ENCODE measurements around the gene PRKCA.
A peak's percentile ranks its signal among the peaks of the same experiment; 100 is the strongest.

The PRKCA gene

GRCh38 chr17:66791347-66791746, 488.9 kb downstream of the PRKCA start:
- DNase-seq, result peak; percentile 38

DNA sequence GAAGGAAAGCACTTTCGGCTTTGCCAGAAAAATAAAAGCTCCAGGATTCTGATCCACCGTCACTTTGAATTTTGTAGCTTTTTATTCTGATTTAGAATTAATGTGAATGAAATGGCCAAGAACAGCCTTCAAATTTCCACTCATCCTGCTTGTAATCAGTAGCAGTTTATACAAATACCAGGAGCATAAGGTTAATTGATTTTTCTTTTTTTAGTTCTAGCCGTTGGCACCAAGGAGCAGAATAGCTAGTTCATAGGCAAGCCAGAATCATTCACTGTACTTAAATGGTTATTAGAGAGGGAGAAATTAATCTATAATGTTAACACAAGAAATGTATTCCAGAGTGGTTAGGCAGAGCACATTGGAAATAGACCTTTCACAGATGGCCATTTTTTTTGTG, 491.4 kb downstream of the PRKCA start:
- DNase-seq, result no peak

DNA sequence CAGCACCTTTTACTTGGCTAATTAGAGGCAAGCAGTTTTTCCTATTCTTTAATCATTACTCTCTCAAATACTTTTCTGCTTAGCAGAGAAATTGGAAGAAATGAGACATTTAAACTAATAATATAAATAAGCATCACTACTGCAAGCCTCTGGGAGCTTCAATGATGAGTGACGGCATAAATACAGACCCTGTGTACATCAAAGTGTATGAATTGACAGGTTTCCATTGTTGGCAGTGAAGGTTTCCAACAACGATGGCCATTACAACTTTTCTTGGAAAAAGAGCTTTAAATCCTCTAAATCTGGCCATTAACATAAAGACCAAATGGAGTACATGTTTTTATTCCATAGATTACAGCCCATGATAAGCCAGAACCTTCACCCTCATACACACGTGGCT, 493.1 kb downstream of the PRKCA start:
- DNase-seq, result no peak

- DNase-seq, result no peak
Observed at GRCh38 chr17:66799849-66800537, 497.6 kb downstream of the PRKCA start.

DNA sequence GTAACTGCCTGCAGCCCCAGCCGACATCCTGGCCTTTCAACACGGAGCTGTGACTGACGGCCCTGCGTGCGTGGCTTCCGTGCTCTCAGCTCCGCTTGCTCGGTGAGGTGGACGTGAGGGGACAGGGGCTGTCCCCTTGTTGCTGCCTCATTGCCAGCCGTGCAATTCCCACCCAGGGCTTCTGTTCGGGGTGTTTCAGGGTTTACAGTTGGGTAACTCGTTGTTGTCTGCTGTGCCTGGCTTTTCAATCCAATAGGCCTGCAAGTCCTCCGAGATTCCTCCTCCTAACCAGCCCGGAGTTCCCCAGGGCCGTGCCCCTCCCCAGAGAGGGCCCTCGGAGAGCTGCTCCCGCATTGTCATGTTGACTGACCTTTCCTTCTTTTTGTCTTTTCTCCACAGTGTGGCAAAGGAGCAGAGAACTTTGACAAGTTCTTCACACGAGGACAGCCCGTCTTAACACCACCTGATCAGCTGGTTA, 501.1 kb downstream of the PRKCA start:
- DNase-seq, result no peak

GRCh38 chr17:66805567-66805966, 503.2 kb downstream of the PRKCA start:
- DNase-seq, result no peak

DNA sequence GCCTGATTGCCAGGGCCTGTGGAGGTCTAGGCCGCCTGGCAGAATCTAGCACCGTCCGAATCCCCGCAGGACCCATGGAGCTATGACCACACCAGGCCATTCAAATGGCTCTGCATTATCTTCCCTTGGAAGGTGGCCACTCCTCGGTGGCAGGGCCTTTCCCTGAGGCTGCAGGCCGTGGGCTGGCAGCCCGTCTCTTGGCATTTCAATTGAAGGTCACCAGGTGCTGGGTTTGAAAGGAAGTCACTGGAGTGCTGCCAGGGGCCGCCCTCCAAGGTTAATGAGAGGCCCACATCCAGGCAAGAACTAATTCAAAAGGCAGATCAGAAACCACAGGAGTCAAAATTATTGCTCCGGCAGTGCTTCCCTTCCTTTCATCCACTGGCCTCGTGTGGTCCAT, 504.8 kb downstream of the PRKCA start:
- DNase-seq, result no peak

- no peak for DNase-seq
Observed at GRCh38 chr17:66809408-66809807, 507.0 kb downstream of the PRKCA start.

DNA sequence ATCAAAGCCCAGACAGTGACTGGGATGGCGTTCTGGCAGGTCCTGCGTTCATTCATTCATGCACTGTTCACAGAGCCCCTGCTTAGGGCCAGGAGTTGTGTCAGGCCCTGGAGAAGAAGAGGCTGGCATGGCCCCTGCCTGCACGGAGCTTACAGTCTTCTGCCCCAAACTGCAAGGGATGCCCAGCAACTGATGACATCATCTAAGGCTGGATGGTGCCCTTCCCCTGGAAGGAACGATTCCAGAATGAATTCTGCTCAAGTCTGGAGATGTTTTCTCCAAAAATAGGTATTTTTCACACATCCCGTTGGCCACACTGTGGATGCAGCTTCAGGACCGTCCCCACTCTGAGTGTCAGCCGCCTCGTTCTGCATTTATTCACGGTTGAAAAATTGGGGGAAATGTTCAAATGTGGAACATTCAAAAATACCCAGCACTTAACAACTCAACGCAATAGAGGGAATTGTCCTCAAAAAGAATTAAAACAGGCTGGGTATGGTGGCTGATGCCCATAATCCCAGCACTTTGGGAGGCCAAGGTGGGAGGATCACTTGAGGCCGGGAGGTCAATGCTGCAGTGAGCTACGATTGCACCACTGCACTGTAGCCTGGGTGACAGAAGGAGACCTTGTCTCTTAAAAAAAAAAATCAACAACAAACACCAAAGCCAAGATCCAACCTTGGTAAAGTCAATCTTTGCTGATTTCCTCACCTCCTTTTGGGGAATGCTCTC, 508.7 kb downstream of the PRKCA start:
- no peak for DNase-seq

- DNase-seq, result no peak
Observed at GRCh38 chr17:66811683-66812054, 509.3 kb downstream of the PRKCA start.

DNA sequence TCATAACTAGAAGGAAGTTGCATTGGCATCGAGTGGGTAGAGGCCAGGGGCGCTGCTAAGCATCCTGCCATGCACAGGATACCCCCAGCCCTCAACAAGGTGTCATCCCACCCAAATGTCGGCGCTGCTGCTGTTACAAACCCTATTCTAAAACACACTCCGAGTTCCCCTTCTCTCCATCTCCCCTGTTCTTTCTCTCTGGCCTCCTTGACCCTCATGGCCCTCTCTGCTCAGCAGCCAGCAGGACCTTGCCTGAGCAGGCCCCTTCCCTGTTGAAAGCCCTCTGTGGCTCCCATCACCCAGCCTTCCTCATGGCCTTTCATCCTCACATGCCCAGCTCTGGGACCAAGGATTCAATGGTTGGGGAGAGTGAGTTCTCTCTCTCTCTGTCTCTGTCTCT, 510.2 kb downstream of the PRKCA start:
- no peak for DNase-seq

DNA sequence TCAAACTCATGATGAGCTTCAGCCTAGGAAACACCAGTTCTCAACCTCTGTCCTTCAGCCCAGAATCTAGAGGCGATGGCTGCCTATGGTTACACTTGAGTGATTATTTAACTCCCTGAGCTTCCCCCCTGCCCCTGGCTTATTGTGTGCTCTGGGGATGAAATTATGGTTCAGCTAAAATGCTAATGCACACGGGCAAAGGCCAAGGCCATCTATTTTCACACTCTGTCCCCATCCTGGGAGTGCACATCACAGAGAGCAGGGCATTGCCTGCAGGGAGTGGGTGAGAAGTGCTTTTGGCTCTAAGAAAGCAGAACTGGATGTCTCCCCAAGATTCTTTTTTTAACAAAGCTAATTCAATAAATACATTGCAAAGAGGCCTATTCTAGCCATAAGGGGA, 510.9 kb downstream of the PRKCA start:
- no peak for DNase-seq

DNA sequence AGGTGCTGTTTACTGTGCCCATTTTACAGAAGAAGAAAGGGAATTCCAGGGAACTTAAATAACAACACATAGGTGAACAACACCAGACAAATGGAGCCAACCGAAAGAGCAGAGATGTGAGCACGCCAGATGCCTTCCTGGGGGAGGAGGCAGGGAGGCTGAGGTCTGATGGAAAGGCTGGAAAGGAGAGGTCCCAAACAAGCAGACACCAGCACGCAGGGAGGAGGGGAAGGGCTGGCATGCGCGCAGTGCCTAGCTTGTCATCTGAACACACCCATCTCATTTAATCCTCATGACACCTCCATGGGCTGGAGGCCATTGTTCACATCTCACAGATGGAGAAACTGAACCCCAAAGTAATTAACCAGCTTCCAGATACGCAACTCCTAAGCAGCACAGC, 511.6 kb downstream of the PRKCA start:
- no peak for DNase-seq

GRCh38 chr17:66814570-66814969, 512.2 kb downstream of the PRKCA start:
- no peak for DNase-seq

- DNase-seq, result no peak
Observed at GRCh38 chr17:66817750-66818149, 515.3 kb downstream of the PRKCA start.

- DNase-seq, result no peak
Observed at GRCh38 chr17:66819466-66819865, 517.1 kb downstream of the PRKCA start.

- no peak for DNase-seq
Observed at GRCh38 chr17:66822009-66822408, 519.6 kb downstream of the PRKCA start.

GRCh38 chr17:66826856-66827255, 524.4 kb downstream of the PRKCA start:
- no peak for DNase-seq

- DNase-seq, result peak; percentile 80
Observed at GRCh38 chr17:66829386-66829864, 527.0 kb downstream of the PRKCA start.

DNA sequence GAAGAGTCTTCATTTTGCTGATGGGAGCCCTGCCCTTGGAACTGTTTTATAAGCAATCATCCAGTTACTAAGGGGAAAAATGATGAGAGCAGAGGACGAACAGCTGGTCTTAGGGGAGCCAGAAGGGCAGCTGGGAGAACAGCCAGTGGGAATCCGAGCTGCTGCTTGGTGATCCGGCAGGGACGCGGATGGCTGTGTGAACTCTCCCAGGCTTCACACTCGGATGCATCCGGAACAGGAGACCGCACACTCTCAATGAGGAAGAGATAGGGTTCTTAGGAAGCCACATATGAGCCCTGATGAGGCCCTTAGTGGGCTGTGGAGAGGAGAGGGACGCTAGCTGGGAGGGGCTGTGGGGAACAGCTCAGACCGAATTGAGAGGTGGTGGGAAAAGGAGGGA, 527.5 kb downstream of the PRKCA start:
- peak; percentile 41 for DNase-seq

DNA sequence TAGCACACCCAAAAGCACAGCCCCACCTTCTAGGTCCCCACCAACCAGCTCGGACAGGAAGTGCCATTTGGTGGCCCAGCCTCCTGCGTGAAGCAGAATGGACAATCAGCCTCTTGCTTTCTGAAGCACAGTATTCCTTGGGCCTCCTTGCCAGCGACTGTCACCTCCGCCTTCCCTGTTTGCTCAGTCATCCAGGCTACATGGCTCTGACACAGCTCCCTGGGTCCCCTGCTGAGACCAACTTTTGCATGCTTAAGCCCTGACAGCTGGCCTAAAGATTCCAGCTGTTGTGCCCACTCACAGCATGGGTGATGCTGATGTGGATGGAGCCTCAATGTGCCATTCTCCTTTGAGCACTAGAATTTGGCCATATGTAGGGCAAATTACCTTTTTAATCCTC, 528.0 kb downstream of the PRKCA start:
- DNase-seq, result no peak

DNA sequence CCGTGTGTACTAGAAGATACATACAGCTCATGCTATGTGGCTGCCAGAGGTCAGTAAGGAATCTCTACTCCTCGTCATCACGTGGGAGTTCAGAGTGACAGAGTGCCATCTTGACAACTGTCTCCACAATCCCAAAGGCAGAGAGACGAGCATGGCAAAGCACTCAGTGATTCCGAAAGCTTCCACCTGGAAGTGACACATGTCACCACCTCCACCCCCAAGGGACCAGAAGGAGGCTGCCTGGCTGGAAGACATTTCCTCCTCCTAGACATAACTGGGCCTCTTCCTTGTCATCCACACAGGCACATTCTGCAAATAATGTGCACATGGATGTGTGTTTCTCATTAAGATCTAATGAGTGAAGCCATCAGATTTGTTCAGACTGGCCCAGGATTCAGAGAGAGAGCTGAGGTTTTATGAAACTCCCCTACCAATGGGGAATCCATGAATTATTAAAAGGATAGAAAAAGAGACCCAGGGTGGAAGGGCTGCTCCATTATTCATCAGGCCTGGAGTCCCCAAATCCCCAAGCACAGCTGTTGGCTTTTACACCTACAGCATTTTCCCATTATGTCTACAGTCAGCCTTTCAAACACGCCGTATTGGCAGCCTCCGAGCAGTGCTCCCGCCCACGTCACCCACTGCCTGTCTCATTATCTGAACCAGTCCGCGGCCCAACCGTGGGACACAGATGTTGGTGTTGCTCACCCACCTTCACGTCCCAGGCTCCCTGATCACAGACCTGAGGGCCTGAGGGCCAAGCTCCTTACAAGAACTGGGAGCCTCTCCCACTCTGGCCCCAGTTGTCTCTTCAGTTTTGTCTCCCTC, 529.2 kb downstream of the PRKCA start:
- no peak for DNase-seq

DNA sequence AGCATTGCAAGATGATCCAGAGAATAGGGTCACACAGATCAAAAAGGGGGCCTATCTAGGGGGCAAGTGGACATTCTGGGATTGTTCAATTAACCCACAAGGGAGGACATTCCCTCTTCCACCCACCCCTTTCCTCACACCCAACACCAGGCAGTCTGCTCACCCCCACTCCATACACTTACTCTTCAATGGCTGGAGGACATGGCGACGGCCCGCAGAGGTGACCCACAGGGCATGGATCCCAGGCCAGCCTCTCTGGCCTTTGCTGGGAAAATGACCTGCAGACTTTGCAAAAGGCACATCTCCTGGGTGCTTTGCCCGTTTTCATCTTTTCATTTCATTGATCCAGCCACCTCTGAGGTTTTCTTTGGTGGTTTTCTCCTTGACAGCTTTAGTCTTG, 530.8 kb downstream of the PRKCA start:
- no peak for DNase-seq
